Keratinocyte (primary cell): ENCODE results near the gene C1QC.

Experiments used
- CTCF ChIP-seq, 3 experiments: IDR thresholded peaks in 1 of 3; conservative IDR thresholded peaks in 1 of 3; optimal IDR thresholded peaks in 1 of 3; 2 replicates in 2 of 3; 3 replicates in 1 of 3; pipeline versions ENCODE3 to v1.5.1; 2011; ENCODE audit warnings: low read length in 3 of 3, mild to moderate bottlenecking in 3 of 3, moderate library complexity in 2 of 3, control low read depth in 1 of 3, inconsistent platforms in 1 of 3; ENCODE audit not compliant: insufficient read depth in 2 of 3; ENCODE audit errors: extremely low read depth in 1 of 3
- EZH2 ChIP-seq: IDR thresholded peaks from one replicate; pipeline ENCODE4 v1.6.1; 2012; ENCODE audit warnings: inconsistent platforms, mild to moderate bottlenecking, low read length, moderate library complexity

- TF ChIP-seq CTCF (optimal IDR thresholded peaks at IDR 0.05 in 1 of 3, IDR thresholded peaks at IDR 0.05 in 1 of 3, conservative IDR thresholded peaks at IDR 0.05 in 1 of 3; ENCODE audit: extremely low read depth in 1 of 3, insufficient read depth in 2 of 3, low read length in 3 of 3), result no peak
- no peak for TF ChIP-seq EZH2
These were observed 8.0 kb upstream of the C1QC start for GRCh38 chr1:22635436-22635835.
